SW480 (cell line): ENCODE data around the gene TMEFF2.

Source experiments
- DNase-seq: peaks from one replicate; pipeline ENCODE4 v3.0.0-alpha.2; 2016; ENCODE audit warnings: low spot score

TMEFF2 gene

GRCh38 chr2:192194866-192195547 is at the start of gene TMEFF2:
Gene TMEFF2, minus strand, starts transcription at chr2:192194933. Its CDS starts 409 bp downstream, at chr2:192194524.
- no peak for DNase-seq

- DNase-seq = no peak
Measured at GRCh38 chr2:192243488-192243887, 48.8 kb upstream of the TMEFF2 start.

GRCh38 chr2:192236136-192236535 is 41.4 kb upstream of the TMEFF2 start:
- no peak for DNase-seq

GRCh38 chr2:192230889-192231453 is 36.2 kb upstream of the TMEFF2 start:
- DNase-seq = no peak

GRCh38 chr2:192228685-192229084 is 34.0 kb upstream of the TMEFF2 start:
- DNase-seq = no peak

GRCh38 chr2:192218970-192219369 is 24.2 kb upstream of the TMEFF2 start:
- DNase-seq = no peak

- DNase-seq = no peak
Measured at GRCh38 chr2:192218377-192218776, 23.6 kb upstream of the TMEFF2 start.

- DNase-seq = no peak
Measured at GRCh38 chr2:192216336-192216735, 21.6 kb upstream of the TMEFF2 start.

- DNase-seq = no peak
Measured at GRCh38 chr2:192215096-192215877, 20.6 kb upstream of the TMEFF2 start.

GRCh38 chr2:192208848-192209247 is 14.1 kb upstream of the TMEFF2 start:
- DNase-seq = no peak

- no peak for DNase-seq
Measured at GRCh38 chr2:192206399-192206798, 11.7 kb upstream of the TMEFF2 start.

GRCh38 chr2:192203876-192204275 is 9.1 kb upstream of the TMEFF2 start:
- no peak for DNase-seq

GRCh38 chr2:192202373-192202772 is 7.6 kb upstream of the TMEFF2 start:
- no peak for DNase-seq

GRCh38 chr2:192201116-192201515 is 6.4 kb upstream of the TMEFF2 start:
- no peak for DNase-seq

GRCh38 chr2:192197357-192197756 is 2.6 kb upstream of the TMEFF2 start:
- DNase-seq = peak; percentile 7

GRCh38 chr2:192196421-192197194 is 1.9 kb upstream of the TMEFF2 start:
- no peak for DNase-seq

- DNase-seq = no peak
Measured at GRCh38 chr2:192195548-192196418, 1.1 kb upstream of the TMEFF2 start.

GRCh38 chr2:192194265-192194865 is 368 bp downstream of the TMEFF2 start:
- no peak for DNase-seq

- DNase-seq = peak; percentile 23
Measured at GRCh38 chr2:192190474-192190873, 4.3 kb downstream of the TMEFF2 start.

- no peak for DNase-seq
Measured at GRCh38 chr2:192186806-192187205, 7.9 kb downstream of the TMEFF2 start.

- no peak for DNase-seq
Measured at GRCh38 chr2:192184349-192184748, 10.4 kb downstream of the TMEFF2 start.
